Activated T-helper 1 cell treated with Interleukin-2 at 50 U/mL for 16 hours (primary cell): Measurements from ENCODE around the gene GPR183.

Source experiments
- DNase-seq: peaks from one replicate; pipeline ENCODE4 v3.0.0-alpha.2; 2020; ENCODE audit warnings: low read depth

GPR183 gene

DNA sequence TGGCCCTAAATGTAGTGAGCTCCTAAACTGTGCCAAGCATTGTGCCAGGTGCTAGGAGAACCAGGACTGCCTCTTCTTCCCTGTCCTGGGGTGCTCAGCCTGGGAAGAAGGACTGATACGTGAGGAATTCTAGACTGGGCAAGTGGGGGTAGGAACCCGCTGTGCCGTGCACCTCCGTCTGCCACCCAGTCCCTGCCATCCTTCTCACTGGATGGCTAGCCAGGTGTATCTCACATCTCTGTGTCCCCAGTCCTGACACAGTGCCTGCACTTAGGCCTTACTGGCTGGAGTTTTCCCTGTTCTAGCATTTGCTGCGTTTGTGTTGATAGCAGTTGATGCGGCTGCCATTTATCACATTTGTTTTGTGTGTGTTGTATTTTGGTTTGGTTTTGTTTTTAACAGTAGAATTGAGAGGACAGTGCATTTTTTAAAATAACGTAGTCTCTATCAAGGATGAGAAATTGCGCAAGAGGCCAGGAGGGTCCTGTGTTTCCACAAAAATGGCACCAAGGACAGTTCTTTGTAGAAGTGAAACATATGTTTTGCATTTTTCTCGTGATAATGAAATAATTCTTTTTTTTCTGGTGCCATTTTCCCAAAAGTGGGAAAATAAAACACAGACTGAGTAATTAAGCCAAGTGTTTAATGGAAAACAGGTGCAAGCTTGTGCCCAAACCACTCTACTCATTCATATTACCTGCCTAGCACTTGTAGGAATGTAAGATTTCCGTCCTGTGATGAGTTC is 4.7 kb upstream of the GPR183 start:
- DNase-seq: no peak

DNA sequence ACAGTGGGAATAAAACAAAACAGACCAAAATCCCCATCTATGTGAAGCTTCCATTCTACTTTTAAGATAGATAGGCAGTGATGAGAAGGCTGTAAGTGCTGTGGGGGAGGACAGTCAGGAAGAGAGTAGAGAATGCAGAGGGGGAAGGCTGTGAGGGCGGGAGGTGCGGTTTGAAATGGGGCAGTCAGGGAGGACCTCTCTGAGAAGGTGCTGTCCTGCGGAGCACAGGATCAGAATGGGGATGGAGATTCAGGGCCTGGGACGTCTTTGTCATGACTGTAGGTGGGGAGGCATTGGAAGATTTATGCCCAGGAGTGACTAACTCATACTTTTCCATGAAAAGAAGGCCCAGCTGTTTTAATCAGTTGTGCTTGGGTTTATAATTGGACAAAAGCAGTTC is 3.9 kb upstream of the GPR183 start:
- DNase-seq: no peak

DNA sequence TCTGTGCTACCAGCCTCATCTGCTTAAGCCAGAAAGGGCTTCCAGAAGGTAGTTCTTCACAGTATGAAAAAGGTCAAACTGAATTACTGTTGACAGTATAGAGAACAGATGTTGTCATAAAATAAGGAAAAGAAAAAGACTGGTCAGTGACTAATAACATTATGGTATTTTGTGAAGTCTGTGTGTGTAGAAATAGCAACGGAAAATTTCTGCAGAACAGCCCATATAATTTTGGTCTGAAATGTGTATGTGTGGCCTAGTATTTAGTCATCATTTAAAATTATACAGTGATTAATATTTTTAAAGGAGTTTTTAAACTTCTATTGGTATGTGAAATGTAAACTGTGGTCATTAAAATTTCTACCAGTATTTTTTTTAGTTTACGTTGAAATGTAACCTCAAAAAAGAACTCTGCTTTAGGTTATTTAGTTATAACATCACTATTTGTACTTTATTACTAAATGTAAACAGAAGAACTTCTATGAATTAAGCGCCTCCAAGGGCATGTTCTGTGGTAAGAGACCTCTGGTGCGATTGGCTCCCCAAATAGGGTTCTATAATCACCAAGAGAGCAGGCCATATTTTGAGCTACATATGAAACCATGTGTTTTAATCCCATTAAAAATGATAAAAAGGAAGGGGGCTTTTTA is 3.3 kb upstream of the GPR183 start:
- DNase-seq: no peak

DNA sequence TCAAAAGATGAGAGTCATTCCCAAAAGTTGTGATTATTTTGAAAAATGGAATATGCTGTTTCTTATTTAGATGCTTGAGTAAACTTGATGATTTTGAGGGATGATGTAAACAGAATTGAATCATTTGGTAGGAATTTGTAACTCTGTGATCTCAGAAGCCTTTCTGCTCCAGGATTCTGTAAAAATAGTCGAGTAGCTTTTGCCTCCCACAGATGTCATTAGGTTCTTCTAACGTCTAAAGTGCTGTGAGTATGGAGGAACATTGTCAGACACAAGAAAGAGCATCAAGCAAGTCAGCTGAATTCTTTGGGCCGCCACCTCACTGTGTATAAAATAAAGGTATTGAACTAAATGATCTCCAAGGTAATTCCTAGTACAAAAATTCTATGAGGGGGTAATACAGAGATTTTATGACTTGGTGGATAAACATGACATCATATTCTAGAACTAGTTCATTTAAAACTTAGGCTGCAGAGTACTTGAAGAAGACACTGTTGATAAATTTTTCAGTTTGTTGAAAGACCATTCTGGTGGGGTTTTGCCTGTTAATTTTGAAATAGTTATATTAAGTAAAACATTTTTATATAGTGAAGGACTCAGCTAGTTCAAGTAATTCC is 1.4 kb upstream of the GPR183 start:
- no peak for DNase-seq

DNA sequence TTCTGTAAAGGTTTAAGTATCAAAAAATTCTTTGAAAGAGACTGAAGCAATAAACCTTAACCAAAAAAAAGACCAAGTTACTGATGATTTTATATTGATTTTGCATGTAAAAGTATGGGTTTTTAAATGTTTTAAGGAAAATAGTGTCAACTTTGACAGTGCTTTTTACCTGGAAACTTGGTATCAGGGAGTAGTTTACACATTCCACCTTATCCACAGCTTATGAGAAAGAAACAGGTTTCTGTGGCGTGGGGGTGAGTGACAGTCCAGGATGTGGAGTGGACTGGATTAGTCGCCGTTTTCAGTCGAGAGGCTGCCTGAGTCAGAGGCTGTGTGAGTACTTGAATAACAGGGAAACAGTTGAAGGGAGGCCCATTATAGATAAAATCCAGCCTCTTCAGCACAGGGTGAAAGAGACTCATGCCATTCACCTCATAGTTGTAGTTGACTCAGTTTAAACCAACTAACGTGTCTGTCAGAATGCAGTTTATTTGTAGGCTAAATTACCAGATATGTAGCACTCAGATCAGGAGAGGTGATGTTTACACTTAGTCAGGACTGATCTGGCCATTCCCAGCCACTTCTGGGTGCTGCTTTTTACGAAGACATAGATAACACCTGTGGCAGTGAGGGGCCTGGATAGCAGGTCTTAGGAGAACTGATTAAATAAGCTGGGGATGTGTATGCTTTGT is 595 bp upstream of the GPR183 start:
- DNase-seq: no peak

DNA sequence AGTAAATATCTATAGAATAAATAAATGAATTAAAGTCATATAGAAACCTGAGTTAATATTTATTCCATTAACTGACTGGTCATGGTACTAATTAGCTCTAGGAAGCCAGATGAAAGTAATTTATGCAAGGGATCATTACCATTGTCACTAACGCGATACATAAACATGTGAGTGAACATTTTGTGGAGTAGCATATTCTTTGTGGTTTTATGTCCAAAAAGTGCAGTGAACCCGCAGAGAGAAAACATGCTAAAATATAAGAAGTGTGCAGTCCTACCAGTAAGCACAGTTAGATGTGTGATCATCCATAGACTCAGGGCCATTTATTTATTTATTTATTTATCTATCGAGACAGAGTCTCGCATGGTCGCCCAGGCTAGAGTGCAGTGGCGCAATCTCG is 1.6 kb downstream of the GPR183 start:
- no peak for DNase-seq

DNA sequence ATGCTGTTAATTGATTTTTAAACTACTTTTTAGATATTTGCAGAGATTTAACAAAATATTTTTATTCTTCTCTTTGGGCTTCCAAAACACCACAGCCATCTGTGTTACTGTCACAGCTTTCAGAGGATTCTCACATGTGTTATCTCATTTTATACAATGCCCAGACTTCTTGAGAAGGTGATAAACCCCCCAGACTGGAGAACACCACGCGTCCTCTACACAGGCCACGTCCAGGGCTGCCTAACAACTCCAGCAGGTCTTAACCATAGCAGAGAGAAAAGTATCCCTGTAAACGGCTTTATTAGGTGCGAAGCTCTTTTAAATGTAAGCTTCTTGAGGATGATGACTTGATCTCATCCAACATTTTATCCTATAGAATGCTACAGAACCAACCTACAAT is 2.0 kb downstream of the GPR183 start:
- no peak for DNase-seq

DNA sequence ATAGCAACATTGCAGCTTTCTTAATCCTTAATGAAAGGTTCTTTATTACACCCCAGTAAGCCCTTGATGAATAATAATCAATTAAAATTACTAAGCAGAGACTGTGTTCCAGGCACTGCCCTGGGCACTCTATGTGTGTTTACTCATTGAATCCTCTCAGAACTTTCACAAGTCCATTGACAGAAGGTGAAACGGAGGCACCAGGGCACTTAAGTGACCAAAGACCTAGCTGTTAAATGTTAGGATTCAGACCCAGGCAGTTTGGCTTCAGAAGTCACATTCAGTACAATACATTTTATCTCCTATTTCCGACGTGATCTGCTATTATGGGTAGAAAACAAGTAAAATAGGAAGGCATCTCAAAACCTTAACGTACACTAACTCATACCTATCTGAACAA is 2.7 kb downstream of the GPR183 start:
- no peak for DNase-seq

DNA sequence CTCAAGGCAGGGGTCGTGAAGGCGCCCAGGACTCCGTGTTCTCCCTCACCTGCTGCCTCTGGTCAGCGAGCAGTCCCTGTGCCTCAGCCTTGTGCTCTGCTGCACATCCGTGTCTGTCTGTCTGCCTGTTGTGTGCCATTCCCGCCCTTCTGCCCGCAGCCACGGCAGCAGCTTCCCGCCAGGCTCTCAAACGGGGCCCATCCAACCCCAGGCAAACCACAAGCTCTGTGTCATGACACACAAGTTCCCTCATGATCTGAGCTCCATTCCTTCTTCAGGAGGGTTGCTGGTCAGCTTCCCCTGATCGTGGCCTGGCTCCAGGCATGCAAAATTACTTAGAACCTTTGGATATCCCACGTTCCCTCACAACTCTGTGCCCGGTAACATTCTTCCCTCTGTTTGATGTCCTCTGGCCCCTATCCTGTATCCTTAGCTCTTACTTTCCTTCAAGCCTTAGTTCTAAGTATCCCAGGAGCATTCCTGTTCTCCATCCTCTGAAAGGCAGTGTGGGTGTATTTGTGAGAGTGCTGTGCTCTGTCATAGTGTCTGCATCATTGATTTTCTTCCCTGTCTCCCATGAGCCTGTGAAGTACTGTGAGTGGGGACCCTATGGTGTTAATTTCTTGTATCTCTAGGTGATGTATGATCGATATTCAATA is 3.2 kb downstream of the GPR183 start:
- DNase-seq: no peak

DNA sequence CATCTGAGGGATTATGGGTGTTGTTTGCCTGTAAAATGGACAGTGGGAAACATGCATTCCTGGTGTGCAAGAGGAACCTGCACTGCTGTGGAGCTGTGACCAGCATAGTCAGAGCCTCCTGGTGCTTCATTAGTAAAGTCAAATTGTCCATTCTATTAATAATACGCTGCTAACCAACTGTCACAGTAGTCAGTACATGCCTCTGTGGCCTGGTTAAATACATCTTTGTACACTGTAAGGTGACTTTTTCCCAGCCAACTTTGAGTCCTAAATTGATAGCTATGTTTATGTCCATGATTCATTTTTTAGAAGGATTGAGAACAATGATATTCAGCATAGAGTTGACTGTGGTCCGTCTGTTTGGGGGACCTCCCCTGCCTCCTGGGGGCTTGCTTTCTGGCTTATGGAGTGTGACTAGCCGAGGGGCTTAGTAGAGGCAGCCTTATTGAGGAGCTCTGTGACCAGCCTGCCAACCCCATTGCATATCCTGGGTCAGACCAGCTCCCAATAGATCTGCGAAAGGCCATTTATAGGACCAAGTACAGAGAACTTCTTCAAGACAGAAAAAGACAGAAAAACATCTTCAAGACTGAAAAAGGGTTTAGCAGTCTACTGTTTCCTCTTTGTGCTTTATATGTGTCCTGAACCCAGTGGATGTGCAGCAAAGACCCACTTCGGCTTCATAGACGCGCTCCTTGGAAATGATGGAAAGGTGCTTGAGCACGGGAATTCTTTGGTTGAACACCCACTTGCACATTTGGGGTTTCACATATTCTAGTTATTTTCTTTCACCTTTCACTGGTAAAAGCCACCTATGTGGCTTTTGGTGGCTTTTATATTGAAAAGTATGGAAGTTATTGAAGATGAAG is 4.3 kb downstream of the GPR183 start:
- DNase-seq: no peak

DNA sequence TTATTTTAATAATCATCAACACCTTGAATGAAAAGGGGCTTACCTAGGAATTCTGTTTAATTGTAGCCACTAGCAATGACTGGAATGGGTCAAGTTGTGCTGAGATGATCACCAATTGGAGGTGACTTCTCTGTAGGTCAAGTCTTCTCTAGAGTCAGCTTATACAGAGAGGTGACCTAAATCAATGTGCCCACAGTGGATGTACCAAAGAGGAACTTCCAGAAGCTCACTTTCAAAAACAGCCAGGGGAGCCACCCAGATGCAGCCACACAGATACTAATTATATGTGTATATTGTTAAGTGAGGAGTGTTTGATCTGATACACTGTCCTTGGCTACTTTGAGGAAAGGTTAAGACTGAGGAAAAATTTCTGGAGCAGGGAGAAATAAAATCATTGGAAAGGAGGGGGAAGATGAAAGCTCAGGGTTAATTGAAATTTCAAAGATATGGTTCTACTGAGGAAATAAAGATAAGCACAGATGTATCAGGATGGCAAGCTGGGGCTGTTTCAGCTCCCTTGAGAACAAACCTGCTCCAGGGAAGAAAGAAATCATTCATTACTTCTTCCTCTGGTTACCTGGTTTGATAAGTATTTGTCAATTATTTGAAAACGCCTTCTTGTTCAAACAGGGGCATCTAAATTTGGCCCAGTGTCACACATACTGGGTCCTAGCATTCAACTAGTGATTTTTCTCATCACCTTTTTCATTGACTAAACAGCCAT is 5.1 kb downstream of the GPR183 start:
- no peak for DNase-seq

DNA sequence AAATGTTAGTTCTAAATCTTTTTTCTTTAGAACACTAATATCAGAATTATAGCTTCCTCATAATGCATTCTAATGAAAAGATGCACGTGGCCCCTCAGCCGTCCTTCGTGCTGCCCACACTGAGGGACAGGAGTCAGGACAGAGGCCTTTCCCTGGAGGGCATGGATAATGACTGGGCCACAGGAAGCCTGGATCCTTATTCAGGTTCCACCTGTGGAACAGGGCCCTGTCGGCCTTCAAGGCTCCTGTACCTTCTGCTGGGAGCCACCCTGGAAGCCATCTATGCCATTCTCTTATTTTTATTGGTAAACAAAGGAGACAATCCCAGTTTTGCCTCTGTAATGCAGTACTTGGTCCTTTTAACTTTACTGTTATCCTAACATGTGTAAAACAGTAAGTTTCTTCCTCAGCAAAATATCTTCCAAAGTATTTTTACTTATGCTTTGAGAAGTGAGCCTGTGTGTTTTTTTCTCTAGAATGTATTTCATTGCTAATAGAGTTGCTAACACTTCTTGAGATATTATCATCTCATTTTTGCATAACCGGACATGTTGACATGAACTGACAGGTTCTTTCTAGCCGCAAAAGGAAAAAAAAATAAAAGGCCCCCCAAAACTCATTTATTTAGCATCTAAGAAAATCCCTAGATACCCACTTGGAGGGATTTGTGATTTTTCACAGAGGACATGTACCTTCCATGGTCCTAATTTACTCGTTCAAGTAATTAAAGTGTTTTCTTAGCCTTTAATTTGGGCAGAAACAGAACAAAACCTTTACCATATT is 6.0 kb downstream of the GPR183 start:
- no peak for DNase-seq

DNA sequence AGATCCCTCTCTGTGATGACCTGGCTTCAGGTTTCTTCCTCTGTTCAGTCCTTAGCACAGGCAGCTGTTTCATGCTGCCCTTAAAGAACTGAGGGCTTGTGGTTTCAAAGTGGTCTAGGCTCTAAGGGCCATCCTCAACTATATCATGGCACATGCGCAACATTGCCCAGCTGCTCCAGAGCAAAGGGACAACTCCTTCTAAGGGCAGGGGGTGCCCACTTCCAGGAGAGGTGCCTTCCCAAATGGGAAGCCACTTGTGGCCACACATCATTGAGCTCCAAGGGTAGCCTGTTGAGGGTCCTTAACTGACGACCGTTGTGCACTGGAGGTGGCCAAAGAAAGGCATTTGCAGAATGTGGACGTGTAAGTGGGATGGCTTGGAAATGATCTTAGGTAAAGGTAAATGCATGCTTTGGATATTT is 7.3 kb downstream of the GPR183 start:
- DNase-seq: no peak

DNA sequence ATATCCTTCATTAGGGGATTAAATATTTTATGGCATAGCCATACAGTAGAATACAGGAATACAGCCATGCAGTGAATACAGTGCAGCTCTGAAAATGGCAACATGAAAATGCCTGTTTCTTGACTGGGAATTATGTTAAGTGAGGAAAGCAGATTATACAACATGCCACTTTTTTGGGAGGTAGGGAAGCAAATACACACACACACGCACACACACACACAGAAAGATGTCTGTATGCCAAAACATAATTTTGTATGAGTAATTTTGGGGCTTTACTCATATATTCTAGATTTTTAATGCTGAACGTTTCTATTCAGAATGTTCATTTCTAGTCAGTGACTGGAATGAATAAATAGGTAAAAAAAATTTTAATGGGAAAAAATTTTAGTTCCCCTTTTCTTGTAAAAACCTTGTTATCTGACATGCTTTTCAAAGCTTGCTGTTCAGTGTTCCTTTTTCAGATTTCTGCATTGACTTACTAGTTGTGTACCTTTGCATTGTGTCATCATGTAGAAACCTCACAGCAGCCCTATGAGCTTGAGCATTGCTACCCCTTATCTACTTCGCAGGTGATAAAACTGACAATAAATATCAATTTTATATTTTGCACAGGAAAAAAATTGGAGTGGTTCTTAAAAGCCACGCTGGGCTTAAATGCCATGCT is 7.8 kb downstream of the GPR183 start:
- DNase-seq: no peak

DNA sequence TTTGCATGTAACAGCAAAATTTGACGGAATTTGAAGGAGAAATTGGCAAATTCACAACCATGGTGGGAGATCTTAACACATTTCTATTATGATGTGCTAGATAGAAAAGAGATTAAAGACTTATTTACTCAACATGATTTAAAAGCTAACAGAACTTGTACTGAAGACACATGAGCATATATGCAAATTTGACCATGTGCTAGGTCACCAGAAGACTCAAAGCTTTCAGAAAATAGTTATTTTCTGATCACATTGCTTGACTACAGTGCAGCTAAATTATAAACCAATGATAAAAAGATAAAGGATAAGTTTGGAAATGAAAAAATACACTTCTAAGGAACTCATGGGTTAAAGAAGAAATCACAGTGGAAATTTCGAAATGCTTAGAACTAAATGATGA is 9.1 kb downstream of the GPR183 start:
- DNase-seq: no peak

DNA sequence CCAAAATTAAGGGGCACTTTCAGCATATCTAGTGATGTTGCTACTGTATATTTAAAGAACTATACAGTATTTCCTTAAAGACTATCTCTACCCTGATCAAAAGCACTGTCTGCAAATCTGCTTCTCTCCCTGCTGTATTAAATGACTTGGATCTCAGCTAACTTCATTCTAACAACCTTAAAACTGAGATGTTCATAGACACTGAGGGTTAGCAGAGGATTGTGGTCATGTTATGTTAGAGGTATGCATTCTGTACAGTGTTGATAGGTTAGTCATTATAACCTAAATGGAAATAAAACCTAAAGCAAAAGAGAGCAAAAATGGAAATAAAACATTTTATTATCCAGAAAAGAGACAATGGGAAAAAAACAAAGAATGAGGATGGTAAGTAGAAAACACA is 9.9 kb downstream of the GPR183 start:
- DNase-seq: no peak

DNA sequence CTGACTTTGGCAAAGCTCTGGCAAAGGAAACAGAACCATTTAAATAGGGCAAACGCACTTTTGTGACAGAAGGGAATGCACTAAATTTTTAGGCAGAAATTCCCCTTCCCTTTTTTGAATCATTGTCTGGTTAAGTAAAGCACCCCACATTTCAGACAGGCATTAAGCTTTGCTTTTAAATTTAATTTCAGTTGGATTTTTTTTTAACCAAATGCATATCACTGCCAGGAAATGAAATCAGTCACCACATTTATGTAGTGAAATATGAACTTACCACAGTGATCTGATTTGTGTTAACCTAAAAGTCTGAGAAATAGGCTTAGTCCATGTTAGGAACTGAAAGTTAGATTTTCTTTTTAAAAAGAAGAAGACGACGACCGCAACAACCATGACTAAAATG is 10.8 kb downstream of the GPR183 start:
- no peak for DNase-seq

DNA sequence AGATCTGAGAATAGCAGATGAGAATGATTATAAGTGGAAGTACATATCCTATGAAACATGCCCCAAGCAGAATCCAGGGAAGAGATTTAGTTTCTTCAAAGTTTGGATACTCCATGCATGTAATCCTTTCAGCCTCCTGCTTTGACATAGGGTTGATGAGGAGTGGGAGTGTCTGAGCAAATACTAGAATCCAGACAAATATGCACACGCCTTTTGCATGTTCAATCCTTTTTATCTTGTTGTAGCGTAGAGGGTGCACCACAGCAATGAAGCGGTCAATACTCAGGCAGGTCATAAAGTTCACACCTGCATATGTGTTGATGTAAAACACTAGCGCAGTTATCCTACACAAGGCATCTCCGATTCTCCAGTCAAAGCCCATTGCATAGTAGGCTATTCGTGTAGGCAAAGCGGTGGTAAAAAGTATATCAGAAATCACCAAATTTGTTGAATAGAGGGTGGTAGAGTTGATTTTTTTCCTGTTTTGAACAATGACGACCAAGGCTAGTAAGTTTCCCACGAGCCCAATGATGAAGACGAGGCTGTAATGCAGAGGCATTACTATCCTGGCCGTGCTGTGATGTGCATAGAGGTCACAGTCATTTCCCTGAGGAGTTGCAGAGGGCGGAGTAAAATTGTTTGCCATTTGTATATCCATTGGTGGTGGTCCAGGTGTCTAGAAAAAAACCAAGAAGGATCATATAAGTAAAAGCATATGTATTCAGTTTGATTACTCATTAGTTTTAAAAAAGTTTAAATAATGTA is 11.5 kb downstream of the GPR183 start:
- no peak for DNase-seq

DNA sequence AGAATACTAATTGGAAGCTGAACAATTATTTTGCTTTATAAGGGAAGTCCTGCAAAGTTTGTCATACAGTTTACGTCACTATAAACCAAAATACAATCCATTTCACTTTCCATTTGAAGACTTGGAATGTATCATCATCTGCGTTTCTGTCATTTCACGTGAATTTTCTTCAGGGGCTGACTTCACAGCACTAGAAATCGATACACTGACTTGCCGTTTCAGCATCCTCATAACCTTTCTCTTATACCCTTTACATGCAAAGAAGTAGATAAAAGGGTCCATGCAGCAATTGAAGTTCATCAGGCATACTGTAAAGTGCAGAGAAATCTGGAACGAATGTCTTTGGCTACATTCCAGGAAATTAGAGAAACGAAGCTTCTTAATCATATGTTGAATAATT is 12.2 kb downstream of the GPR183 start:
- DNase-seq: no peak
